ENCODE measurements around the gene APBA2. TPM values are rescaled to one million over a fixed set of nuclear protein-coding genes. Genes with fewer than 3 reads are reported as not detected.

The APBA2 gene
- total and polyA plus RNA-seq, 2 of the 4 experiments (the other 2 are of a cell fraction), result 21.7 to 33.0 TPM

DNA sequence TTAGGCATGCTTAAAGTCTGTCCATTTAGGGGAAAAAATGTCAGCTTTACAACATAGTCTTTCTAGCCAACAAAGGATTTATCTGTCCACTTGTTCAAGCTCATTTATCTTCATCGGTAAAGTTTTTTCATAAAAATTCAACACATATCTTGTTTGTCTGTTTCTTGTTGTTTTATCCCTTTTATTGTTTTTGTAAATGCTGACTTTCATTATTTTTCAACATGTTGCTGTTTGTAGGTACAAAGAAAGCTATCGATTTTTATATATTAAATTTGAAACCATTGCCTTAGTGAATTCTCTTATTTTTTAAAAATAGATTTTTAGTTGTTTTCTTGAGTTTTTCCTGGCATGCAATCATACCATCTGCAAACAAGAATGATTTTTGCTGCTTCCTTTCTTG lies 198.1 kb downstream of the APBA2 start:
- H3K4me1 ChIP-seq (ENCODE audit: control insufficient read depth, insufficient read depth, low read length), result no peaks in the 10 kb centered on the region
- WGBS, 2 experiments (ENCODE audit: extremely low coverage in 2 of 2, insufficient read length in 1 of 2), result no CpG with 5 or more reads among the region's 2 CpGs
- peaks cover 9% of the 10 kb centered on the region; the same call in 1 of the 2 replicates for H3K9me1 ChIP-seq (ENCODE audit: insufficient read depth, low read length)
- H3K18ac ChIP-seq (ENCODE audit: low read depth, low read length), result no peak overlapping the region
- no peak overlapping the region for H2BK20ac ChIP-seq (ENCODE audit: low read depth, low read length)
- no peak for DNase-seq
- no peak overlapping the region for H3K23ac ChIP-seq (ENCODE audit: low read depth, low read length)
- H3K27ac ChIP-seq (ENCODE audit: insufficient read depth, low read length), result no peak overlapping the region
- POLR2A ChIA-PET (ENCODE audit: unreplicated experiment), result no interaction called here
- CTCF ChIA-PET, result no interaction called here
- no peak overlapping the region for H3K9ac ChIP-seq (ENCODE audit: low read depth, low read length)
- no peaks in the 10 kb centered on the region; the same call in 1 of the 2 replicates for H3K36me3 ChIP-seq (ENCODE audit: control insufficient read depth, insufficient read depth, low read length)
- no peak overlapping the region for H3K56ac ChIP-seq (ENCODE audit: extremely low read depth, insufficient read depth, low read length)
- dilution Hi-C loops (cut with HindIII; ENCODE audit: low sequenced_read_pairs, unreplicated experiment) (no loop called here), in situ Hi-C loops (cut with MboI; ENCODE audit: low sequenced_read_pairs) (no loop called here), intact Hi-C loops (cut with micrococcal nuclease) (loop anchor here (10.0 kb wide), 2 partner anchors 69 to 99 kb away; no protein-coding TSS in a partner anchor)
- H2BK5ac ChIP-seq (ENCODE audit: low read depth, low read length, poor library complexity, severe bottlenecking), result no peak overlapping the region
- H2BK120ac ChIP-seq (ENCODE audit: low read depth, low read length), result no peak overlapping the region
- H3K4me2 ChIP-seq (ENCODE audit: low read depth, low read length), result no peak overlapping the region
- H3K79me1 ChIP-seq (ENCODE audit: low read depth in 1 of 2, low read length in 2 of 2), result 0 out of 4 replicates have a peak, but pooled peaks cover 0 to 2% of the 10 kb centered on the region in 2 experiments
- H3K4ac ChIP-seq (ENCODE audit: low read depth, low read length), result no peak overlapping the region
- H3K4me3 ChIP-seq (ENCODE audit: insufficient read depth, low read depth, low read length), result no peak overlapping the region
- no peaks in the 10 kb centered on the region for H3K9me3 ChIP-seq (ENCODE audit: control insufficient read depth, insufficient read depth, low read length)
- no peak overlapping the region for H3K14ac ChIP-seq (replicated peaks; ENCODE audit: low read depth, low read length)
- H4K91ac ChIP-seq (ENCODE audit: insufficient read depth, low read depth, low read length), result no peak overlapping the region
- ATAC-seq (ENCODE audit: low read depth), result no peak
- no peak overlapping the region for H4K5ac ChIP-seq (ENCODE audit: low read depth, low read length)
- no peak overlapping the region for H2AK9ac ChIP-seq (replicated peaks; ENCODE audit: low read depth, low read length, poor library complexity)
- H2AFZ ChIP-seq (replicated peaks; ENCODE audit: low read length, poor library complexity), result no peak overlapping the region
- no TSS peak for BruUV-seq (replicated peaks)
- H2BK15ac ChIP-seq (ENCODE audit: low read depth, low read length), result no peak overlapping the region
- TF ChIP-seq, protein P1, sequence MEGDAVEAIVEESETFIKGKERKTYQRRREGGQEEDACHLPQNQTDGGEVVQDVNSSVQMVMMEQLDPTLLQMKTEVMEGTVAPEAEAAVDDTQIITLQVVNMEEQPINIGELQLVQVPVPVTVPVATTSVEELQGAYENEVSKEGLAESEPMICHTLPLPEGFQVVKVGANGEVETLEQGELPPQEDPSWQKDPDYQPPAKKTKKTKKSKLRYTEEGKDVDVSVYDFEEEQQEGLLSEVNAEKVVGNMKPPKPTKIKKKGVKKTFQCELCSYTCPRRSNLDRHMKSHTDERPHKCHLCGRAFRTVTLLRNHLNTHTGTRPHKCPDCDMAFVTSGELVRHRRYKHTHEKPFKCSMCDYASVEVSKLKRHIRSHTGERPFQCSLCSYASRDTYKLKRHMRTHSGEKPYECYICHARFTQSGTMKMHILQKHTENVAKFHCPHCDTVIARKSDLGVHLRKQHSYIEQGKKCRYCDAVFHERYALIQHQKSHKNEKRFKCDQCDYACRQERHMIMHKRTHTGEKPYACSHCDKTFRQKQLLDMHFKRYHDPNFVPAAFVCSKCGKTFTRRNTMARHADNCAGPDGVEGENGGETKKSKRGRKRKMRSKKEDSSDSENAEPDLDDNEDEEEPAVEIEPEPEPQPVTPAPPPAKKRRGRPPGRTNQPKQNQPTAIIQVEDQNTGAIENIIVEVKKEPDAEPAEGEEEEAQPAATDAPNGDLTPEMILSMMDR (conservative IDR thresholded peaks at IDR 0.05; ENCODE audit: low read depth, low read length), result no peak
- no peak for TF ChIP-seq MAZ (IDR thresholded peaks at IDR 0.05; ENCODE audit: borderline replicate concordance, low read depth, low read length)
- no peak for TF ChIP-seq RAD21 (IDR thresholded peaks at IDR 0.05; ENCODE audit: low read length)
- TF ChIP-seq MXI1 (IDR thresholded peaks at IDR 0.05; ENCODE audit: borderline replicate concordance, low read depth, low read length), result no peak
- TF ChIP-seq CHD1 (IDR thresholded peaks at IDR 0.05; ENCODE audit: low read depth, low read length), result no peak
- TF ChIP-seq NFE2L2 (IDR thresholded peaks at IDR 0.05; ENCODE audit: low read depth, low read length), result no peak
- no peak for TF ChIP-seq BHLHE40 (IDR thresholded peaks at IDR 0.05; ENCODE audit: low read depth, low read length)
- no peak for TF ChIP-seq SMC3 (IDR thresholded peaks at IDR 0.05; ENCODE audit: low read depth, low read length)
- H3K27me3 ChIP-seq (ENCODE audit: control insufficient read depth, insufficient read depth, low read length), result no peaks in the 10 kb centered on the region
- H2AK5ac ChIP-seq (ENCODE audit: low read depth, low read length), result no peak overlapping the region
- no peak overlapping the region for H4K8ac ChIP-seq (ENCODE audit: low read depth in 2 of 2, low read length in 2 of 2)
- H4K20me1 ChIP-seq (ENCODE audit: insufficient read depth, low read length), result peaks cover 1% of the 10 kb centered on the region; the same call in 1 of the 2 replicates
